Neuron (in vitro differentiated cells): ENCODE measurements around the gene NAPA.

Experiments
- H2AFZ ChIP-seq: one replicate; pipeline ENCODE4 v1.6.1; 2013; ENCODE audit warnings: low read depth, mild to moderate bottlenecking, inconsistent platforms, low read length, moderate library complexity
- H3K27me3 ChIP-seq: one replicate; pipeline ENCODE4 v1.6.1; 2013; ENCODE audit warnings: low read length; ENCODE audit not compliant: insufficient read depth
- H3K36me3 ChIP-seq: one replicate; pipeline ENCODE4 v1.6.1; 2013; ENCODE audit warnings: low read length; ENCODE audit not compliant: insufficient read depth
- H3K4me1 ChIP-seq: one replicate; pipeline ENCODE4 v1.6.1; 2013; ENCODE audit warnings: low read length; ENCODE audit not compliant: insufficient read depth
- H3K4me3 ChIP-seq: 2 replicates; pipeline ENCODE4 v1.5.1; 2013; ENCODE audit warnings: mild to moderate bottlenecking, low read length, moderate library complexity
- H3K9me3 ChIP-seq: one replicate; pipeline ENCODE4 v1.6.1; 2013; ENCODE audit warnings: low read length

The NAPA gene

GRCh38 chr19:47506459-47506858, 8.4 kb downstream of the NAPA start:
- H3K27me3 ChIP-seq: no peaks in the 10 kb centered on the region
- no peaks in the 10 kb centered on the region for H3K9me3 ChIP-seq
- peaks cover 20% of the 10 kb centered on the region for H3K4me1 ChIP-seq
- H2AFZ ChIP-seq: no peak overlapping the region
- H3K4me3 ChIP-seq: no peak overlapping the region
- peaks cover 18% of the 10 kb centered on the region for H3K36me3 ChIP-seq

GRCh38 chr19:47505506-47505905, 9.4 kb downstream of the NAPA start:
- H3K36me3 ChIP-seq: peaks cover 25% of the 10 kb centered on the region
- no peaks in the 10 kb centered on the region for H3K9me3 ChIP-seq
- H3K4me1 ChIP-seq: peaks cover 20% of the 10 kb centered on the region
- no peaks in the 10 kb centered on the region for H3K27me3 ChIP-seq
- no peak overlapping the region for H2AFZ ChIP-seq
- H3K4me3 ChIP-seq: no peak overlapping the region

- no peaks in the 10 kb centered on the region for H3K9me3 ChIP-seq
- no peaks in the 10 kb centered on the region for H3K27me3 ChIP-seq
- H3K4me3 ChIP-seq: no peak overlapping the region
- no peak overlapping the region for H2AFZ ChIP-seq
- peaks cover 20% of the 10 kb centered on the region for H3K4me1 ChIP-seq
- H3K36me3 ChIP-seq: peaks cover 34% of the 10 kb centered on the region
Observed at GRCh38 chr19:47503826-47504150, 11.1 kb downstream of the NAPA start.

- no peak overlapping the region for H3K4me3 ChIP-seq
- peaks cover 37% of the 10 kb centered on the region for H3K36me3 ChIP-seq
- no peaks in the 10 kb centered on the region for H3K9me3 ChIP-seq
- H2AFZ ChIP-seq: no peak overlapping the region
- no peaks in the 10 kb centered on the region for H3K27me3 ChIP-seq
- peaks cover 18% of the 10 kb centered on the region for H3K4me1 ChIP-seq
Observed at GRCh38 chr19:47503130-47503825, 11.6 kb downstream of the NAPA start.

- H3K27me3 ChIP-seq: no peaks in the 10 kb centered on the region
- no peak overlapping the region for H3K4me3 ChIP-seq
- H3K9me3 ChIP-seq: no peaks in the 10 kb centered on the region
- peaks cover 49% of the 10 kb centered on the region for H3K36me3 ChIP-seq
- no peak overlapping the region for H2AFZ ChIP-seq
- no peaks in the 10 kb centered on the region for H3K4me1 ChIP-seq
Observed at GRCh38 chr19:47499863-47500830, 14.7 kb downstream of the NAPA start.

- Histone ChIP-seq H2AFZ (no peak overlapping the region), H3K36me3 (peaks cover 49% of the 10 kb centered on the region), H3K4me1 (no peaks in the 10 kb centered on the region), H3K9me3 (no peaks in the 10 kb centered on the region), H3K4me3 (no peak overlapping the region), H3K27me3 (no peaks in the 10 kb centered on the region)
Observed at GRCh38 chr19:47499371-47499770, 15.5 kb downstream of the NAPA start.

GRCh38 chr19:47498561-47498960, 16.3 kb downstream of the NAPA start:
- no peak overlapping the region for H2AFZ ChIP-seq
- H3K27me3 ChIP-seq: no peaks in the 10 kb centered on the region
- H3K9me3 ChIP-seq: no peaks in the 10 kb centered on the region
- no peak overlapping the region for H3K4me3 ChIP-seq
- H3K36me3 ChIP-seq: peaks cover 46% of the 10 kb centered on the region
- no peaks in the 10 kb centered on the region for H3K4me1 ChIP-seq

- H3K27me3 ChIP-seq: no peaks in the 10 kb centered on the region
- H3K9me3 ChIP-seq: no peaks in the 10 kb centered on the region
- H3K4me1 ChIP-seq: no peaks in the 10 kb centered on the region
- peaks cover 46% of the 10 kb centered on the region for H3K36me3 ChIP-seq
- no peak overlapping the region for H3K4me3 ChIP-seq
- H2AFZ ChIP-seq: no peak overlapping the region
Observed at GRCh38 chr19:47497821-47498520, 16.9 kb downstream of the NAPA start.

GRCh38 chr19:47497050-47497766, 17.7 kb downstream of the NAPA start:
- no peaks in the 10 kb centered on the region for H3K4me1 ChIP-seq
- no peaks in the 10 kb centered on the region for H3K9me3 ChIP-seq
- peaks cover 45% of the 10 kb centered on the region for H3K36me3 ChIP-seq
- no peak overlapping the region for H2AFZ ChIP-seq
- no peak overlapping the region for H3K4me3 ChIP-seq
- no peaks in the 10 kb centered on the region for H3K27me3 ChIP-seq

GRCh38 chr19:47495478-47496372, 19.1 kb downstream of the NAPA start:
- H3K4me3 ChIP-seq: no peak overlapping the region
- no peak overlapping the region for H2AFZ ChIP-seq
- no peaks in the 10 kb centered on the region for H3K27me3 ChIP-seq
- peaks cover 50% of the 10 kb centered on the region for H3K36me3 ChIP-seq
- H3K4me1 ChIP-seq: no peaks in the 10 kb centered on the region
- no peaks in the 10 kb centered on the region for H3K9me3 ChIP-seq

- Histone ChIP-seq H3K4me3 (no peak overlapping the region), H3K4me1 (no peaks in the 10 kb centered on the region), H3K36me3 (peaks cover 51% of the 10 kb centered on the region), H3K9me3 (no peaks in the 10 kb centered on the region), H2AFZ (no peak overlapping the region), H3K27me3 (no peaks in the 10 kb centered on the region)
Observed at GRCh38 chr19:47494729-47495128, 20.1 kb downstream of the NAPA start.

- Histone ChIP-seq H2AFZ (no peak overlapping the region), H3K36me3 (peaks cover 53% of the 10 kb centered on the region), H3K9me3 (no peaks in the 10 kb centered on the region), H3K4me1 (no peaks in the 10 kb centered on the region), H3K4me3 (no peak overlapping the region), H3K27me3 (no peaks in the 10 kb centered on the region)
Observed at GRCh38 chr19:47494211-47494547, 20.7 kb downstream of the NAPA start.
